Measurements from ENCODE around the gene MRPS31. TPM values are rescaled to one million over a fixed set of nuclear protein-coding genes. Genes with fewer than 3 reads are reported as not detected.
A peak's percentile ranks its signal among the peaks of the same experiment; 100 is the strongest.

MRPS31 gene
- total and polyA plus RNA-seq, 3 experiments from 2014 or later, result 36.7 to 44.2 (median 38.6) TPM

- Histone ChIP-seq H3K4me1 (ENCODE audit: insufficient read depth, low read length) (peaks cover 23% of the 10 kb centered on the region), H3K27me3 (ENCODE audit: insufficient read depth, low read length, poor library complexity, severe bottlenecking) (no peaks in the 10 kb centered on the region), H3K4me3 (ENCODE audit: low read length) (peak overlapping the region; percentile 16), H3K36me3 (ENCODE audit: insufficient read depth, low read length) (no peaks in the 10 kb centered on the region), H3K9me3 (ENCODE audit: low read length) (no peaks in the 10 kb centered on the region), H3K27ac (ENCODE audit: low read depth, low read length) (peak overlapping the region; percentile 1)
- Mint-ChIP-seq H3K4me3 (peak overlapping the region; percentile 4 to 86 (median 83)), H3K36me3 (no peaks in the 10 kb centered on the region), H3K4me1 (peaks cover 19 to 27% (median 27%) of the 10 kb centered on the region in 3 donors), H3K9me3 (no peaks in the 10 kb centered on the region), H3K27ac (peak overlapping the region; percentile 91 to 99 (median 96)), H3K27me3 (no peaks in the 10 kb centered on the region)
- ChIA-PET POLR2A (interaction anchor here (1.5 to 3.1 kb wide), 2 partner anchors 11 to 143 kb away, joined by 5 to 10 read pairs; partner anchors contain the start of gene SLC25A15), CTCF (interaction anchor here (0.8 to 2.6 kb wide), 22 partner anchors 9 to 1100 kb away, joined by 3 to 21 read pairs (median 6); partner anchors contain the start of genes SLC25A15 and WBP4)
- no peak for DNase-seq
Measured at GRCh38 chr13:40777809-40778175, 6.8 kb upstream of the MRPS31 start.

GRCh38 chr13:40777166-40777808 is 6.3 kb upstream of the MRPS31 start:
- Histone ChIP-seq H3K27me3 (ENCODE audit: insufficient read depth, low read length, poor library complexity, severe bottlenecking) (no peaks in the 10 kb centered on the region), H3K4me1 (ENCODE audit: insufficient read depth, low read length) (peaks cover 23% of the 10 kb centered on the region), H3K27ac (ENCODE audit: low read depth, low read length) (peak overlapping the region; percentile 19), H3K36me3 (ENCODE audit: insufficient read depth, low read length) (no peaks in the 10 kb centered on the region), H3K4me3 (ENCODE audit: low read length) (peak overlapping the region; percentile 16), H3K9me3 (ENCODE audit: low read length) (no peaks in the 10 kb centered on the region)
- Mint-ChIP-seq H3K9me3 (no peaks in the 10 kb centered on the region), H3K4me1 (peaks cover 19 to 32% (median 27%) of the 10 kb centered on the region in 3 donors), H3K36me3 (no peaks in the 10 kb centered on the region), H3K27ac (peak overlapping the region; percentile 91 to 99 (median 96)), H3K27me3 (no peaks in the 10 kb centered on the region), H3K4me3 (peak overlapping the region; percentile 59 to 86 (median 83))
- CTCF ChIA-PET, result interaction anchor here (0.8 to 2.6 kb wide), 23 partner anchors 9 to 1100 kb away, joined by 3 to 21 read pairs (median 6); partner anchors contain the start of genes SLC25A15 and WBP4
- POLR2A ChIA-PET, result interaction anchor here (1.5 to 3.1 kb wide), 2 partner anchors 12 to 144 kb away, joined by 5 to 10 read pairs; partner anchors contain the start of gene SLC25A15
- DNase-seq, result peak in 3 of 5 donors; percentile 41 to 55 (median 52)

DNA sequence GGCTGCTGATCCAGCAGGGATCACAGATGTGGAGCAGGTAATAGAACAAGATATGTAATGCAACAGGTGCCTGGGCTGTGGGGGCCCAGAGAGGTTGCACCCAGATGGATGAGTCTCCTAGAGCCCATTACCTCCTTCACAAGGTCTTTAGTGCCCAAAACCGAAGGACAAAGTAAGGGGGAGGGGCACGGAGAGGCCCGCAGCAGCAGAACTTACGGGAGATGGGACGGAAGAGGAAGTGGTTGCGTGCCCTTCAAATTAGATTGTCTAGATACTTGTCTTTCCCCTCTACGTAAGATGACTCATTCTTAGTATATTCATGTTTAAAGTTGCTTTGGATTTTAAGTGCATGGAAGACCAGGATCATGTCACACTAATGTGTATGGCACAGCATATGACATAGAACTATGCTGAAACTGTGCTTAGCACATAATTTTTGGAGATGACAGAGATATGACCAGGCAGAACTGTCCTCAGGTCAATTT is 5.7 kb upstream of the MRPS31 start:
- peak overlapping the region; percentile 91 to 99 (median 96) for H3K27ac Mint-ChIP-seq
- POLR2A ChIA-PET, result interaction anchor here (1.5 to 3.1 kb wide), 2 partner anchors 12 to 144 kb away, joined by 5 to 10 read pairs; partner anchors contain the start of gene SLC25A15
- H3K36me3 Mint-ChIP-seq, result no peaks in the 10 kb centered on the region
- Histone ChIP-seq H3K4me3 (ENCODE audit: low read length) (peak overlapping the region; percentile 16), H3K36me3 (ENCODE audit: insufficient read depth, low read length) (no peaks in the 10 kb centered on the region), H3K27ac (ENCODE audit: low read depth, low read length) (peak overlapping the region; percentile 19), H3K9me3 (ENCODE audit: low read length) (no peaks in the 10 kb centered on the region), H3K4me1 (ENCODE audit: insufficient read depth, low read length) (peaks cover 23% of the 10 kb centered on the region), H3K27me3 (ENCODE audit: insufficient read depth, low read length, poor library complexity, severe bottlenecking) (no peaks in the 10 kb centered on the region)
- CTCF ChIA-PET, result interaction anchor here (0.8 to 2.6 kb wide), 22 partner anchors 8 to 1099 kb away, joined by 3 to 21 read pairs (median 6); partner anchors contain the start of genes SLC25A15 and WBP4
- DNase-seq, result peak; percentile 49 to 84 (median 70)
- peaks cover 19 to 32% (median 27%) of the 10 kb centered on the region in 3 donors for H3K4me1 Mint-ChIP-seq
- peak overlapping the region; percentile 59 to 86 (median 83) for H3K4me3 Mint-ChIP-seq
- H3K9me3 Mint-ChIP-seq, result no peaks in the 10 kb centered on the region
- H3K27me3 Mint-ChIP-seq, result no peaks in the 10 kb centered on the region

GRCh38 chr13:40776232-40776631 is 5.2 kb upstream of the MRPS31 start:
- Histone ChIP-seq H3K27ac (ENCODE audit: low read depth, low read length) (peak overlapping the region; percentile 19), H3K27me3 (ENCODE audit: insufficient read depth, low read length, poor library complexity, severe bottlenecking) (no peaks in the 10 kb centered on the region), H3K9me3 (ENCODE audit: low read length) (no peaks in the 10 kb centered on the region), H3K4me1 (ENCODE audit: insufficient read depth, low read length) (peaks cover 23% of the 10 kb centered on the region), H3K36me3 (ENCODE audit: insufficient read depth, low read length) (no peaks in the 10 kb centered on the region), H3K4me3 (ENCODE audit: low read length) (no peak overlapping the region)
- no peaks in the 10 kb centered on the region for H3K9me3 Mint-ChIP-seq
- peaks cover 0 to 1% (median 0%) of the 10 kb centered on the region in 3 donors for H3K36me3 Mint-ChIP-seq
- H3K27ac Mint-ChIP-seq, result peak overlapping the region; percentile 70 to 99 (median 96)
- peak overlapping the region; percentile 59 to 86 (median 83) for H3K4me3 Mint-ChIP-seq
- DNase-seq, result no peak
- no peaks in the 10 kb centered on the region for H3K27me3 Mint-ChIP-seq
- H3K4me1 Mint-ChIP-seq, result peaks cover 21 to 32% (median 27%) of the 10 kb centered on the region in 3 donors
- CTCF ChIA-PET, result interaction anchor here (0.6 to 2.6 kb wide), 7 partner anchors 13 to 1093 kb away, joined by 3 to 21 read pairs (median 6); partner anchors contain the start of gene SLC25A15
- POLR2A ChIA-PET, result interaction anchor here (1.5 to 3.1 kb wide), 2 partner anchors 13 to 145 kb away, joined by 5 to 10 read pairs; partner anchors contain the start of gene SLC25A15

GRCh38 chr13:40774672-40775071 is 3.7 kb upstream of the MRPS31 start:
- H3K27me3 Mint-ChIP-seq, result no peaks in the 10 kb centered on the region
- Histone ChIP-seq H3K9me3 (ENCODE audit: low read length) (no peaks in the 10 kb centered on the region), H3K27ac (ENCODE audit: low read depth, low read length) (no peak overlapping the region), H3K4me3 (ENCODE audit: low read length) (no peak overlapping the region), H3K27me3 (ENCODE audit: insufficient read depth, low read length, poor library complexity, severe bottlenecking) (no peaks in the 10 kb centered on the region), H3K4me1 (ENCODE audit: insufficient read depth, low read length) (peaks cover 33% of the 10 kb centered on the region), H3K36me3 (ENCODE audit: insufficient read depth, low read length) (no peaks in the 10 kb centered on the region)
- H3K36me3 Mint-ChIP-seq, result peaks cover 0 to 10% (median 0%) of the 10 kb centered on the region in 3 donors
- CTCF ChIA-PET, result interaction anchor here (0.6 kb wide), 1 partner anchor 162 kb away, joined by 3 read pairs; no protein-coding TSS in a partner anchor
- POLR2A ChIA-PET, result interaction anchor here (0.6 to 3.1 kb wide), 2 partner anchors 14 to 102 kb away, joined by 4 to 10 read pairs; partner anchors contain the start of gene SLC25A15
- no peaks in the 10 kb centered on the region for H3K9me3 Mint-ChIP-seq
- H3K4me3 Mint-ChIP-seq, result peak overlapping the region in 1 of 7 donors; percentile 32
- DNase-seq, result no peak
- H3K4me1 Mint-ChIP-seq, result peaks cover 27 to 34% (median 32%) of the 10 kb centered on the region in 3 donors
- peak overlapping the region in 1 of 8 donors; percentile 2 for H3K27ac Mint-ChIP-seq

DNA sequence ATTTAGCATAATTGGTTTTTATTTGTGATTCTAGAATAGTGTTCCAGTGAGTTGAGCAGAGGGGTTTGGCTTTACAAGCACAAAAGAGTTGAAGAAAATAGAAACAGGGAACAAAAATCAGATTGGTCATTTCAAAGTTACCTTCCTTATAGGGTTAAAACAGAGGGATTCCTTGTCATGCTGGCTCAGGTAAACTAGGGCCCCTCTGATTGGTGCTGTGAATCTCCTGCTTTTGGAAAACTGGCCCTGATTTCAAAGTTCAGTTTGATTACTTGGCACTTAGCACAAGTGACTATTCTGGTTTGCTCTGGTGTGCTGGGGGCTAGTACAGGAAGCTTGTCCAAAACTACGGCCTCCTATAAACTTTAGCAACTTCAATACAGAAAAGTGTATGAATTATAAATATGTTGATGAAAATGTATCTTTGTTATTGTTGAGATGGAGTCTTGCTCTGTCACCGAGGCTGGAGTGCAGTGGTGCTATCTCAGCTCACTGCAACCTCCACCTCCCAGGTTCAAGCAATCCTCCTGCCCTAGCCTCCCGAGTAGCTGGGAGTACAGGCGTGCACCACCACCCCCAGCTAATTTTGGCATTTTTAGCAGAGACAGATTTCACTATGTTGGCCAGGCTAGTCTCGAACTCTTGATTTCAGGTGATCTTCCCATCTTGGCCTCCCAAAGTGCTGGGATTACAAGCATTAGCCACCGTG is 1.9 kb upstream of the MRPS31 start:
- Histone ChIP-seq H3K4me3 (ENCODE audit: low read length) (no peak overlapping the region), H3K9me3 (ENCODE audit: low read length) (no peaks in the 10 kb centered on the region), H3K4me1 (ENCODE audit: insufficient read depth, low read length) (peaks cover 38% of the 10 kb centered on the region), H3K36me3 (ENCODE audit: insufficient read depth, low read length) (no peaks in the 10 kb centered on the region), H3K27ac (ENCODE audit: low read depth, low read length) (no peak overlapping the region), H3K27me3 (ENCODE audit: insufficient read depth, low read length, poor library complexity, severe bottlenecking) (no peaks in the 10 kb centered on the region)
- Mint-ChIP-seq H3K27ac (peak overlapping the region in 2 of 8 donors; percentile 51 to 71), H3K27me3 (no peaks in the 10 kb centered on the region), H3K9me3 (no peaks in the 10 kb centered on the region), H3K4me3 (peak overlapping the region in 6 of 7 donors; percentile 44 to 98 (median 52)), H3K4me1 (peaks cover 26 to 42% (median 27%) of the 10 kb centered on the region in 3 donors), H3K36me3 (peaks cover 0 to 14% (median 0%) of the 10 kb centered on the region in 3 donors)
- CTCF ChIA-PET, result no interaction called here
- POLR2A ChIA-PET, result interaction anchor here (0.6 to 0.7 kb wide), 2 partner anchors 31 to 346 kb away, joined by 3 read pairs; no protein-coding TSS in a partner anchor
- DNase-seq, result no peak

- peak overlapping the region; percentile 99 for H3K4me3 ChIP-seq (ENCODE audit: low read length)
- H3K9me3 Mint-ChIP-seq, result no peaks in the 10 kb centered on the region
- no peaks in the 10 kb centered on the region for H3K9me3 ChIP-seq (ENCODE audit: low read length)
- CTCF ChIA-PET, result interaction anchor here (0.7 to 1.3 kb wide), 3 partner anchors 22 to 290 kb away, joined by 3 to 6 read pairs (median 3); partner anchors contain the start of gene WBP4
- no peaks in the 10 kb centered on the region for H3K27me3 Mint-ChIP-seq
- peaks cover 6 to 31% (median 13%) of the 10 kb centered on the region in 3 donors for H3K4me1 Mint-ChIP-seq
- peak overlapping the region; percentile 87 for H3K27ac ChIP-seq (ENCODE audit: low read depth, low read length)
- H3K36me3 Mint-ChIP-seq, result peaks cover 0 to 30% (median 0%) of the 10 kb centered on the region in 3 donors
- H3K4me3 Mint-ChIP-seq, result peak overlapping the region; percentile 98 to 100 (median 99)
- peaks cover 22% of the 10 kb centered on the region for H3K4me1 ChIP-seq (ENCODE audit: insufficient read depth, low read length)
- POLR2A ChIA-PET, result interaction anchor here (0.6 to 0.7 kb wide), 2 partner anchors 151 to 226 kb away, joined by 3 to 5 read pairs; no protein-coding TSS in a partner anchor
- H3K27me3 ChIP-seq (ENCODE audit: insufficient read depth, low read length, poor library complexity, severe bottlenecking), result no peaks in the 10 kb centered on the region
- no peaks in the 10 kb centered on the region for H3K36me3 ChIP-seq (ENCODE audit: insufficient read depth, low read length)
- peak overlapping the region; percentile 92 to 99 (median 96) for H3K27ac Mint-ChIP-seq
- DNase-seq, result no peak
Measured at GRCh38 chr13:40770609-40770933, 419 bp downstream of the MRPS31 start.

Measured in CD8-positive, alpha-beta memory T cell (primary cell).